ENCODE measurements around the gene DXO.

DXO gene

DNA sequence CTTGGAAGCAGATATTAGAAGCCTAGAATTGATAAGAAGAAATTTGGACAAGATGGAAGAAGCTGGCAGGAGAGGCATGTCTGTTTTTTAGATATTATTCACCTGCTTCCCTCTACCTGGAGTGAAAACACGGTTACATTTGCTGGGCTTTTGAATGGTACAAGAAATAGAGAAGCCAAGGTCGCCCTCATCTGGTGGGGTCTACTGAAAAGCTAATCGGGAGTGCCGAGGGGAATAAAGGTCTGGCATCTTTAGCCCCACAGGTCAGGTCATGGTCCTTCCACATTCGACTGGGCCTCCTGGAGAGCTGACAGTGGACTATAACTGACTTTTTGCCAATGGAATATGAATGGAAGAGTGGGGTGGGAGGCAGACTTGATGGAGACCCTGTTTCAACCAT, 49.0 kb downstream of the DXO start:
- Mint-ChIP-seq H3K27me3 (ENCODE audit: low read depth, poor library complexity) (peaks cover 7% of the 10 kb centered on the region), H3K27ac (no peak overlapping the region), H3K4me3 (no peak overlapping the region), H3K4me1 (peaks cover 8% of the 10 kb centered on the region), H3K9me3 (no peaks in the 10 kb centered on the region), H3K36me3 (ENCODE audit: low read depth) (no peaks in the 10 kb centered on the region)
- TF ChIP-seq, protein P1, sequence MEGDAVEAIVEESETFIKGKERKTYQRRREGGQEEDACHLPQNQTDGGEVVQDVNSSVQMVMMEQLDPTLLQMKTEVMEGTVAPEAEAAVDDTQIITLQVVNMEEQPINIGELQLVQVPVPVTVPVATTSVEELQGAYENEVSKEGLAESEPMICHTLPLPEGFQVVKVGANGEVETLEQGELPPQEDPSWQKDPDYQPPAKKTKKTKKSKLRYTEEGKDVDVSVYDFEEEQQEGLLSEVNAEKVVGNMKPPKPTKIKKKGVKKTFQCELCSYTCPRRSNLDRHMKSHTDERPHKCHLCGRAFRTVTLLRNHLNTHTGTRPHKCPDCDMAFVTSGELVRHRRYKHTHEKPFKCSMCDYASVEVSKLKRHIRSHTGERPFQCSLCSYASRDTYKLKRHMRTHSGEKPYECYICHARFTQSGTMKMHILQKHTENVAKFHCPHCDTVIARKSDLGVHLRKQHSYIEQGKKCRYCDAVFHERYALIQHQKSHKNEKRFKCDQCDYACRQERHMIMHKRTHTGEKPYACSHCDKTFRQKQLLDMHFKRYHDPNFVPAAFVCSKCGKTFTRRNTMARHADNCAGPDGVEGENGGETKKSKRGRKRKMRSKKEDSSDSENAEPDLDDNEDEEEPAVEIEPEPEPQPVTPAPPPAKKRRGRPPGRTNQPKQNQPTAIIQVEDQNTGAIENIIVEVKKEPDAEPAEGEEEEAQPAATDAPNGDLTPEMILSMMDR (IDR thresholded peaks at IDR 0.05) = no peak
- DNase-seq = no peak

DNA sequence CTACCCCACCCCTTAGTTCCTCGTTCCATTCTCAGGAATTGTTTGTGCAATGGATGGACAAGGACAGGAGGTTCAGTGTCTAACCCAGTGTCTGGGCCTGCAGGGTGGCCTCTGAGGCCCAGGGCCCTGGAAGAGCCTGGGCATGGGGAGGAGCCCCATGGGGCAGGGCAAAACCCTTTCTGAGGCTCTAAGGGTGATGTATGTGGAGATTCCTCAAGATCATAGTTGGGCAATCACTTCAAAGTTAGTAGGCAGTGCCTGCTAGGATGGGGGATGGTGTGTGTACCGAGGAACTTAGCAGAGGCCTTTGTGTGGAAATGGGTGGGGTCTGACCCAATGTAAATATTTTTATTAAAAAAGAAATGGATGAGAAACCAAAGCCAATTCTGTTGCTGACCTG, 51.1 kb downstream of the DXO start:
- no peak overlapping the region for H3K27ac Mint-ChIP-seq
- H3K9me3 Mint-ChIP-seq = no peaks in the 10 kb centered on the region

More for the DNA sequence above, 51.1 kb downstream of the DXO start:
- DNase-seq = no peak
- TF ChIP-seq, protein P1 (IDR thresholded peaks at IDR 0.05) = no peak
- no peak overlapping the region for H3K4me3 Mint-ChIP-seq
- H3K36me3 Mint-ChIP-seq (ENCODE audit: low read depth) = no peaks in the 10 kb centered on the region
- H3K27me3 Mint-ChIP-seq (ENCODE audit: low read depth, poor library complexity) = peaks cover 7% of the 10 kb centered on the region
- H3K4me1 Mint-ChIP-seq = peaks cover 4% of the 10 kb centered on the region
